Measurements from ENCODE around the gene RGS12. TPM values are rescaled to one million over a fixed set of nuclear protein-coding genes. Genes with fewer than 3 reads are reported as not detected.

Gene RGS12
- total and polyA plus RNA-seq, 2 of the 13 experiments (the other 11 are each of a cell fraction or from before 2014, with no cell fraction given), result 21.0 to 27.7 TPM

GRCh38 chr4:3285558-3286334 is 7.1 kb upstream of the RGS12 start (continued):
- TF ChIP-seq, protein P1, sequence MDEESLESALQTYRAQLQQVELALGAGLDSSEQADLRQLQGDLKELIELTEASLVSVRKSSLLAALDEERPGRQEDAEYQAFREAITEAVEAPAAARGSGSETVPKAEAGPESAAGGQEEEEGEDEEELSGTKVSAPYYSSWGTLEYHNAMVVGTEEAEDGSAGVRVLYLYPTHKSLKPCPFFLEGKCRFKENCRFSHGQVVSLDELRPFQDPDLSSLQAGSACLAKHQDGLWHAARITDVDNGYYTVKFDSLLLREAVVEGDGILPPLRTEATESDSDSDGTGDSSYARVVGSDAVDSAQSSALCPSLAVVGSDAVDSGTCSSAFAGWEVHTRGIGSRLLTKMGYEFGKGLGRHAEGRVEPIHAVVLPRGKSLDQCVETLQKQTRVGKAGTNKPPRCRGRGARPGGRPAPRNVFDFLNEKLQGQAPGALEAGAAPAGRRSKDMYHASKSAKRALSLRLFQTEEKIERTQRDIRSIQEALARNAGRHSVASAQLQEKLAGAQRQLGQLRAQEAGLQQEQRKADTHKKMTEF (CRISPR knock-in tag; IDR thresholded peaks at IDR 0.05), result peak; percentile 65; the same call in 1 of the 2 replicates
- TF ChIP-seq, protein P2, sequence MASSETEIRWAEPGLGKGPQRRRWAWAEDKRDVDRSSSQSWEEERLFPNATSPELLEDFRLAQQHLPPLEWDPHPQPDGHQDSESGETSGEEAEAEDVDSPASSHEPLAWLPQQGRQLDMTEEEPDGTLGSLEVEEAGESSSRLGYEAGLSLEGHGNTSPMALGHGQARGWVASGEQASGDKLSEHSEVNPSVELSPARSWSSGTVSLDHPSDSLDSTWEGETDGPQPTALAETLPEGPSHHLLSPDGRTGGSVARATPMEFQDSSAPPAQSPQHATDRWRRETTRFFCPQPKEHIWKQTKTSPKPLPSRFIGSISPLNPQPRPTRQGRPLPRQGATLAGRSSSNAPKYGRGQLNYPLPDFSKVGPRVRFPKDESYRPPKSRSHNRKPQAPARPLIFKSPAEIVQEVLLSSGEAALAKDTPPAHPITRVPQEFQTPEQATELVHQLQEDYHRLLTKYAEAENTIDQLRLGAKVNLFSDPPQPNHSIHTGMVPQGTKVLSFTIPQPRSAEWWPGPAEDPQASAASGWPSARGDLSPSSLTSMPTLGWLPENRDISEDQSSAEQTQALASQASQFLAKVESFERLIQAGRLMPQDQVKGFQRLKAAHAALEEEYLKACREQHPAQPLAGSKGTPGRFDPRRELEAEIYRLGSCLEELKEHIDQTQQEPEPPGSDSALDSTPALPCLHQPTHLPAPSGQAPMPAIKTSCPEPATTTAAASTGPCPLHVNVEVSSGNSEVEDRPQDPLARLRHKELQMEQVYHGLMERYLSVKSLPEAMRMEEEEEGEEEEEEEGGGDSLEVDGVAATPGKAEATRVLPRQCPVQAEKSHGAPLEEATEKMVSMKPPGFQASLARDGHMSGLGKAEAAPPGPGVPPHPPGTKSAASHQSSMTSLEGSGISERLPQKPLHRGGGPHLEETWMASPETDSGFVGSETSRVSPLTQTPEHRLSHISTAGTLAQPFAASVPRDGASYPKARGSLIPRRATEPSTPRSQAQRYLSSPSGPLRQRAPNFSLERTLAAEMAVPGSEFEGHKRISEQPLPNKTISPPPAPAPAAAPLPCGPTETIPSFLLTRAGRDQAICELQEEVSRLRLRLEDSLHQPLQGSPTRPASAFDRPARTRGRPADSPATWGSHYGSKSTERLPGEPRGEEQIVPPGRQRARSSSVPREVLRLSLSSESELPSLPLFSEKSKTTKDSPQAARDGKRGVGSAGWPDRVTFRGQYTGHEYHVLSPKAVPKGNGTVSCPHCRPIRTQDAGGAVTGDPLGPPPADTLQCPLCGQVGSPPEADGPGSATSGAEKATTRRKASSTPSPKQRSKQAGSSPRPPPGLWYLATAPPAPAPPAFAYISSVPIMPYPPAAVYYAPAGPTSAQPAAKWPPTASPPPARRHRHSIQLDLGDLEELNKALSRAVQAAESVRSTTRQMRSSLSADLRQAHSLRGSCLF (CRISPR knock-in tag; IDR thresholded peaks at IDR 0.05; ENCODE audit: borderline replicate concordance), result no peak
- TF ChIP-seq, protein P3, sequence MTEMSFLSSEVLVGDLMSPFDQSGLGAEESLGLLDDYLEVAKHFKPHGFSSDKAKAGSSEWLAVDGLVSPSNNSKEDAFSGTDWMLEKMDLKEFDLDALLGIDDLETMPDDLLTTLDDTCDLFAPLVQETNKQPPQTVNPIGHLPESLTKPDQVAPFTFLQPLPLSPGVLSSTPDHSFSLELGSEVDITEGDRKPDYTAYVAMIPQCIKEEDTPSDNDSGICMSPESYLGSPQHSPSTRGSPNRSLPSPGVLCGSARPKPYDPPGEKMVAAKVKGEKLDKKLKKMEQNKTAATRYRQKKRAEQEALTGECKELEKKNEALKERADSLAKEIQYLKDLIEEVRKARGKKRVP (CRISPR knock-in tag; IDR thresholded peaks at IDR 0.05), result no peak
- TF ChIP-seq, protein P4, sequence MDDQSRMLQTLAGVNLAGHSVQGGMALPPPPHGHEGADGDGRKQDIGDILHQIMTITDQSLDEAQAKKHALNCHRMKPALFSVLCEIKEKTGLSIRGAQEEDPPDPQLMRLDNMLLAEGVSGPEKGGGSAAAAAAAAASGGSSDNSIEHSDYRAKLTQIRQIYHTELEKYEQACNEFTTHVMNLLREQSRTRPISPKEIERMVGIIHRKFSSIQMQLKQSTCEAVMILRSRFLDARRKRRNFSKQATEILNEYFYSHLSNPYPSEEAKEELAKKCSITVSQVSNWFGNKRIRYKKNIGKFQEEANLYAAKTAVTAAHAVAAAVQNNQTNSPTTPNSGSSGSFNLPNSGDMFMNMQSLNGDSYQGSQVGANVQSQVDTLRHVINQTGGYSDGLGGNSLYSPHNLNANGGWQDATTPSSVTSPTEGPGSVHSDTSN (CRISPR knock-in tag; IDR thresholded peaks at IDR 0.05; ENCODE audit: borderline replicate concordance), result no peak
- TF ChIP-seq ZNF441 (CRISPR knock-in tag; IDR thresholded peaks at IDR 0.05; ENCODE audit: borderline replicate concordance) (no peak), ZNF264 (CRISPR knock-in tag; IDR thresholded peaks at IDR 0.05) (no peak), ZFP36L1 (CRISPR knock-in tag; IDR thresholded peaks at IDR 0.05) (no peak)
- TF ChIP-seq, protein P5, sequence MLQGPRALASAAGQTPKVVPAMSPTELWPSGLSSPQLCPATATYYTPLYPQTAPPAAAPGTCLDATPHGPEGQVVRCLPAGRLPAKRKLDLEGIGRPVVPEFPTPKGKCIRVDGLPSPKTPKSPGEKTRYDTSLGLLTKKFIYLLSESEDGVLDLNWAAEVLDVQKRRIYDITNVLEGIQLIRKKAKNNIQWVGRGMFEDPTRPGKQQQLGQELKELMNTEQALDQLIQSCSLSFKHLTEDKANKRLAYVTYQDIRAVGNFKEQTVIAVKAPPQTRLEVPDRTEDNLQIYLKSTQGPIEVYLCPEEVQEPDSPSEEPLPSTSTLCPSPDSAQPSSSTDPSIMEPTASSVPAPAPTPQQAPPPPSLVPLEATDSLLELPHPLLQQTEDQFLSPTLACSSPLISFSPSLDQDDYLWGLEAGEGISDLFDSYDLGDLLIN (CRISPR knock-in tag; IDR thresholded peaks at IDR 0.05; ENCODE audit: borderline replicate concordance), result peak; percentile 16; the same call in 1 of the 2 replicates

Measured in HepG2 (cell line).